HL-60 (cell line): ENCODE results near the gene MMP3.

Experiments
- DNase-seq, 2 experiments: peaks; one replicate each; pipeline ENCODE4 v3.0.0-alpha.2; 2010 to 2020; ENCODE audit warnings: low read depth in 1 of 2, low spot score in 1 of 2
- H3K27ac ChIP-seq: fragments of 250-450 bp; sonication (Bioruptor Pico); replicated peaks from 2 replicates; pipeline ENCODE4 v1.5.1; 2020; ENCODE audit warnings: mild to moderate bottlenecking, moderate library complexity
- H3K27me3 ChIP-seq: fragments of 250-450 bp; sonication (Bioruptor Pico); 2 replicates; pipeline ENCODE4 v1.5.1; 2021; ENCODE audit warnings: mild to moderate bottlenecking, moderate library complexity; ENCODE audit not compliant: insufficient read depth, poor library complexity, severe bottlenecking
- H3K4me3 ChIP-seq: replicated peaks from 2 replicates; pipeline ENCODE4 v1.5.1; 2011; ENCODE audit warnings: mild to moderate bottlenecking, control low read depth, low read length; ENCODE audit not compliant: insufficient read depth
- CTCF ChIP-seq: IDR thresholded peaks from one replicate; pipeline ENCODE4 v1.5.1; 2011; ENCODE audit warnings: low read length, control low read depth, inconsistent platforms; ENCODE audit not compliant: insufficient read depth
- GABPA ChIP-seq: IDR thresholded peaks from 2 replicates; pipeline ENCODE4 v1.6.1; 2012; ENCODE audit warnings: low read depth
- POLR2AphosphoS5 ChIP-seq: IDR thresholded peaks from 2 replicates; pipeline ENCODE4 v1.6.1; 2012; ENCODE audit warnings: low read depth
- REST ChIP-seq: IDR thresholded peaks from 2 replicates; pipeline ENCODE4 v1.6.1; 2012; ENCODE audit warnings: low read depth; ENCODE audit not compliant: insufficient replicate concordance
- SPI1 ChIP-seq: IDR thresholded peaks from 2 replicates; pipeline ENCODE4 v1.6.1; 2012; ENCODE audit warnings: low read depth, mild to moderate bottlenecking, borderline replicate concordance

The MMP3 gene

GRCh38 chr11:102799681-102800340 is 43.6 kb downstream of the MMP3 start:
- H3K27me3 ChIP-seq = no peaks in the 10 kb centered on the region
- DNase-seq = no peak
- H3K27ac ChIP-seq = no peak overlapping the region
- TF ChIP-seq CTCF (no peak), SPI1 (no peak), REST (no peak), GABPA (no peak), POLR2AphosphoS5 (no peak)
- no peak overlapping the region for H3K4me3 ChIP-seq

GRCh38 chr11:102798012-102798746 is 45.2 kb downstream of the MMP3 start, which contains the start of gene MMP1:
Gene MMP1, minus strand, starts transcription at chr11:102798160. Its CDS starts 68 bp downstream, at chr11:102798092.
- no peak within 1 kb of the TSS for H3K4me3 ChIP-seq
- DNase-seq = no peak
- no peak within 1 kb of the TSS for H3K27ac ChIP-seq
- TF ChIP-seq POLR2AphosphoS5 (no peak), CTCF (no peak), REST (no peak), SPI1 (no peak), GABPA (no peak)
- H3K27me3 ChIP-seq = no peaks in the 10 kb centered on the region

- peaks cover 2% of the 10 kb centered on the region for H3K27me3 ChIP-seq
- no peak overlapping the region for H3K4me3 ChIP-seq
- no peak for TF ChIP-seq GABPA
- TF ChIP-seq REST = no peak
- TF ChIP-seq POLR2AphosphoS5 = no peak
- no peak for TF ChIP-seq CTCF
- TF ChIP-seq SPI1 = no peak
- no peak overlapping the region for H3K27ac ChIP-seq
- peak in 1 of 2 experiments; percentile 9 for DNase-seq
These were observed 49.0 kb downstream of the MMP3 start for GRCh38 chr11:102794382-102794781.
